GM20000 (cell line): ENCODE results near the gene ZNF365.
"Not testable (repeated sequence)": the region's sequence is repeated elsewhere in the genome, so short reads cannot be mapped to it uniquely, and the experiment has no call there.

Experiments
- DNase-seq: peaks from one replicate; pipeline ENCODE4 v3.0.0; 2012; ENCODE audit warnings: low spot score
- TF ChIP-seq, protein P1 (sequence below): IDR thresholded peaks from 2 replicates; pipeline ENCODE4 v1.5.1; 2012; ENCODE audit warnings: mild to moderate bottlenecking, control low read depth; ENCODE audit errors: extremely low read depth, missing control alignments

The ZNF365 gene

DNA sequence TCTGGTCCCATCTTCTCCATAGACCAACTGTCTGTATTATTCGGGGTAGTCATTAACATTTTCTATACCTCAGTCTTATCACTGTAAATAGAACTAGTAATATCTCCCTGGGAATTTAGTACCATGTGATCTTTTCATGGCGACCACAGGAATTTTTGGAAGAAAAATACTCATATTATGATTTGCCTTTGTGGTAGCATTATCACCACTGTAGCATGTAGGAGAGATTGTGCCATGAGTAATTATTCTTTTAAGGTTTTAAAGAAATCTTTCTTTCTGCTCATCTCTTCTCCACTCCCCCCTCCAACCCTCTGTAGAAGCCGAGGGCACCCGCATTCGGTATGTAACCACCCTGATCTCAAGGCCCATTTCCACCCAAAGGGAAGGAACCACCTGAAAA, 25.0 kb downstream of the ZNF365 start:
- DNase-seq, result no peak
- TF ChIP-seq, protein P1, sequence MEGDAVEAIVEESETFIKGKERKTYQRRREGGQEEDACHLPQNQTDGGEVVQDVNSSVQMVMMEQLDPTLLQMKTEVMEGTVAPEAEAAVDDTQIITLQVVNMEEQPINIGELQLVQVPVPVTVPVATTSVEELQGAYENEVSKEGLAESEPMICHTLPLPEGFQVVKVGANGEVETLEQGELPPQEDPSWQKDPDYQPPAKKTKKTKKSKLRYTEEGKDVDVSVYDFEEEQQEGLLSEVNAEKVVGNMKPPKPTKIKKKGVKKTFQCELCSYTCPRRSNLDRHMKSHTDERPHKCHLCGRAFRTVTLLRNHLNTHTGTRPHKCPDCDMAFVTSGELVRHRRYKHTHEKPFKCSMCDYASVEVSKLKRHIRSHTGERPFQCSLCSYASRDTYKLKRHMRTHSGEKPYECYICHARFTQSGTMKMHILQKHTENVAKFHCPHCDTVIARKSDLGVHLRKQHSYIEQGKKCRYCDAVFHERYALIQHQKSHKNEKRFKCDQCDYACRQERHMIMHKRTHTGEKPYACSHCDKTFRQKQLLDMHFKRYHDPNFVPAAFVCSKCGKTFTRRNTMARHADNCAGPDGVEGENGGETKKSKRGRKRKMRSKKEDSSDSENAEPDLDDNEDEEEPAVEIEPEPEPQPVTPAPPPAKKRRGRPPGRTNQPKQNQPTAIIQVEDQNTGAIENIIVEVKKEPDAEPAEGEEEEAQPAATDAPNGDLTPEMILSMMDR, result no peak

DNA sequence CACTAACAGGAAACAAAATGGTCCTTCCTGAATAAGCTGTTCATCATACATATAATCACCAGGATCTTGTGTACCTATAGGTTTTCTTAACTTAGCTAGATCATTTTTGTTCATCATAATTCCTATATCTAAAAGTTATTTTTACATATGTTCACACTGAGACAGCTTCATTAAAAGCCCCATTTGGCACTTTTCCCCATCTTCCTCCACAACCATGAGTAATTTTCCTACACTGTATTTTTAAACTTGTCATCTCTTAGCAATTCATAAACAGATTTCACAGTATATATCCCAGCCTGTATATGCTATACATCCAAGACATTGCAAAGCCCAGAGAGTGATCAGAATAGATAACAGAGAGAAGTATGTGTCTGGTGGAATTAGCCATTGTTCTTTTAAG, 28.3 kb downstream of the ZNF365 start:
- TF ChIP-seq, protein P1, result no peak
- no peak for DNase-seq

DNA sequence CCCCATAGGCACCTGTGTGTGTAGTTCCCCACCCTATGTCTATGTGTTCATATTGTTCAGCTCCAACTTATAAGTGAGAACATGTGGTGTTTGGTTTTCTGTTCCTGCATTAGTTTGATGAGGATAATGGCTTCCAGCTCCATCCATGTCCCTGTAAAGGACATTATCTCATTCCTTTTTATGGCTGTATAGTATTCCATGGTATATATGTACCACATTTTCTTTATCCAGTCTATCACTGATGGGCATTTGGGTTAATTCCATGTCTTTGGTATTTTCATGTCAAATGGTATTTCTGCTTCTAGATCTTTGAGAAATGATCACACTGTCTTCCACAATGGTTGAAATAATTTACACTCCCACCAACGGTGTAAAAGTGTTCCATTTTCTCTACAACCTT, 36.4 kb downstream of the ZNF365 start:
- not testable (repeated sequence) for DNase-seq

DNA sequence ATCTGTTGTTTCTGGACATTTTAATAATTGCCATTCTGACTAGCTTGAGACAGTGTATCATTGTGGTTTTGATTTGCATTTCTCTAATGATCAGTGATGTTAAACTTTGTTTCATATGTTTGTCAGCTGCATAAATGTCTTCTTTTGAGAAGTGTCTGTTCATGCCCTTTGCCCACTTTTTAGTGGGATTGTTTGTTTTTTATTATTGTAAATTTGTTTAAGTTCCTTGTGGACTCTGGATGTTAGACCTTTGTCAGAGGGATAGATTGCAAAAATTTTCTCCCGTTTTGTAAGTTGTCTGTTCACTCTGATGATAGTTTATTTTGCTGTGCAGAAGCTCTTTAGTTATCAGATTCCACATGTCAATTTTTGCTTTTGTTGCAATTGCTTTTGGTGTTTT, 36.8 kb downstream of the ZNF365 start:
- not testable (repeated sequence) for DNase-seq

DNA sequence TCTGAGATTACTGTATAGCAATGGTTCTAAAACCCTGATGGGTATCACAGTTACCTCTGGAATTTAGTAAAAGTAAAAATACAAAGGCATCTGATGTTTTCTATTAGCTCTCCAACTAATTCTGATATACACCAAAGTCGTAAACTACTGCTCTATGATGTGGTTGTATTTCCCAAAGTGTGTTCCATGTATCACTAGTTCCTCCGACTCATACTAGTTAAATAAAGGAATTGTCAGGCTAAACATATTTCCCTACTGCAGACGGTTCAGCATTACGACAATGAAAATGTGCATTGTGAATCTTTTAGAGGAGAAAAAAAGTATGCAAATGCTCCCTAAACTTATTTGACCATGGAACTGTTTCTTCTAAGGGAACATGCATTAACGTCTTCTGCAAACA, 38.9 kb downstream of the ZNF365 start:
- DNase-seq, result no peak
- TF ChIP-seq, protein P1, result no peak

DNA sequence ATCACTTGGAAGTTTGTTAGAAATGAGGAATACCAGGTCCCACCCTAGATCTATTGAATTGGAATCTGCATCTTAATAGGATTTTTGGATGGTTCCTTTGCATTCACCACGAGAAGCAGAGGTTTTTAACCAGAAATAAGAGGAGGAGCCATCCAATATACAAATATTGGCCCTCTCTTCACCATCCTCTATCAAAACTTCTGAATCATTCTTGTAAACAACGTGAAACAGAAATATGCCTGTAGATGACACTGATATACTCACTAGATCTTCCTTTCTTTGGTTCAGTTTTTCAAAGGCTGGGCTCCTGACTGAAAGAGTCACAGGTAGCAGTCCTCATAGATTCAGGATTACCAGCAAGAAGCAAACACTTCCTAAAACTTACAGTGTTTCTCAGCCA, 39.5 kb downstream of the ZNF365 start:
- TF ChIP-seq, protein P1, result no peak
- no peak for DNase-seq

DNA sequence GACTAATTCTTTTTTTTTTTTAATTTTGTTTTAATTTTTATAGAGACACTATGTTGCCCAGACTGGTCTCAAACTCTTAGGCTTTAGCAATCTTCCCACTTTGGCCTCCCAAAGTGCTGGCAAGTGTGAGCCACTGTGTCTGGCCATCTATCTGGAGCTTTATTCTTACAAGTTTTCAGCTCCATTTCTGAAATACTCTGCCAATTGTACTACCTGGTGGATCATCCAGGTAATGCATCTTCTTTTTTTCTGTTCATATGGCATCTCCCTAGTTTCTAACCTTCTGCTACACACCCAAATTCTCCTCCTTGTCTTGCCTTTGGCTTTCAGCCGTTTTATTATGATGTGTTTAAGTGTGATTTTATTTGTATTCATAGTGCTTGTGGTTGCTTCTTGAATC, 40.2 kb downstream of the ZNF365 start:
- TF ChIP-seq, protein P1, result no peak
- DNase-seq, result no peak

DNA sequence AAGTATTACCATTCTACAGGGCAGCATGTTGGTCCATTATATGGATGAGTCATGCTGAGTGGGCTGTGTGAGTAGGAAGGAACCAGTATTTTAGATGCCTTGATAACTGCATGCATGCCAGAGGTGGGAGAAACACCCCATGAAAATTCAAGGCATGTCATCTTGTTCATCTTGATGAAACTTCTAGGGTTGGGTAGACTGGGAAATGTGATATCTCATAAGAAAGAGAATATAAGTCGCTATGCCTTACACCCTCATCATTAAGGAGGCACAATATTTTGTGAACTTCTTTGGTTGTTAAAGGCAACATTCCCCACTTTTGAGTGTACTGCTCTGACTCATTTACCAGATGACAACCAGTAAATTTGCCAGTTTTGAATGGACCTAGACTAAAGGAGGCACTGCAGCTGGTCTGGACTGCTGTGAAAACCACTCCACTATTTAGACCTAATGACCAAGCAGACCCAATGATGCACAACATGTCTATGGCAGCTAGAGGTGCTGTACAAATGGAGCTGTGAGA, 48.0 kb downstream of the ZNF365 start:
- TF ChIP-seq, protein P1, result no peak
- DNase-seq, result no peak

DNA sequence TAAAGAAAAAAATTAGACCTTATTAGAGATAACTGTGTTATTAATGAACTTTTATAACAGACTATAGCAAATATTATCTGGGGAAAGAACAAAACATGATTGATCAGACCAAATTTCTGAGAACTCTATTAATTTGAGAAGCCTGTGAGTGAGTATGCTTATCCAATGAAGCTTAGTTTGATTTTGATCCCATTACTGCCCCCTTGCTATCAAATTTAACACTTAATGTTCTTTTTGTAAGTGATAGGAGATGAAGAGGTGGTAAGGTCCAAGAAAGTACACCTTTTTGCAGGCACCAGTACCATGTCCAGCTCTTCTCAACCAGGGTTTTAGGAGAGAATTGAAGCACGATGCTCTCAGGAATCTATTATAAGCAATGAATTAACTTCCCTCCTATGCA, 49.9 kb downstream of the ZNF365 start:
- DNase-seq, result no peak
- TF ChIP-seq, protein P1, result no peak
